Adrenal gland (tissue), 12 donors: ENCODE data around the gene REPS2. TPM values are rescaled to one million over a fixed set of nuclear protein-coding genes. Genes with fewer than 3 reads are reported as not detected.
A peak's percentile ranks its signal among the peaks of the same experiment; 100 is the strongest.

Experiments
- DNase-seq, 7 donors: peaks; one replicate each; pipeline ENCODE4 v3.0.0-alpha.2; 2019 to 2020
- H3K27ac ChIP-seq, 5 donors: fragments of 200-600 bp; sonication (generic) in 4 of 5; 1 replicate in 3 of 5; 2 replicates in 2 of 5; pipeline versions ENCODE4 v1.5.1 to v1.8.0; 2016 to 2020; ENCODE audit warnings: mild to moderate bottlenecking in 1 of 5
- H3K27me3 ChIP-seq: fragments of 200-600 bp; 2 replicates; pipeline ENCODE4 v1.8.0; 2021
- H3K36me3 ChIP-seq, 2 donors: fragments of 200-600 bp; replicated peaks in 1 of 2; 1 replicate in 1 of 2; 2 replicates in 1 of 2; pipeline versions ENCODE4 v1.5.1 to v1.8.0; 2018 to 2022
- H3K4me1 ChIP-seq, 2 donors: fragments of 200-600 bp; replicated peaks in 1 of 2; 1 replicate in 1 of 2; 2 replicates in 1 of 2; pipeline versions ENCODE4 v1.5.1 to v1.8.0; 2018 to 2021
- H3K4me3 ChIP-seq, 4 donors: fragments of 200-600 bp; sonication (generic) in 3 of 4; one replicate each; pipeline ENCODE4 v1.5.1; 2016 to 2018
- H3K9me3 ChIP-seq, 3 donors: fragments of 200-600 bp; sonication (generic) in 1 of 3; replicated peaks in 1 of 3; 1 replicate in 2 of 3; 2 replicates in 1 of 3; pipeline versions ENCODE4 v1.5.1 to v1.8.0; 2016 to 2021
- POLR2A ChIP-seq, 2 donors: fragments of 450-650 bp; IDR thresholded peaks; one replicate each; pipeline ENCODE4 v1.6.1; 2017; ENCODE audit warnings: antibody characterized with exemption in 2 of 2, mild to moderate bottlenecking in 2 of 2, moderate library complexity in 1 of 2
- WGBS, 4 donors: extraction: QIAGEN DNeasy Blood & Tissue Kit in 2 of 4; methylation state at CpG; one replicate each; pipeline versions ENCODE4 v1.1.5 to v1.1.7; 2013 to 2017; 5-methylcytosine and 5-hydroxymethylcytosine counted together
- intact Hi-C, 2 donors: fragments of 100-400 bp; cut with DNase I; formaldehyde crosslinking; loops; one replicate each; pipeline versions ENCODE4 v1.14.1 to v1.15.0; 2022 to 2023
- polyA plus RNA-seq, 3 donors: library from polyadenylated mRNA; stranded (reverse); fragments of 200-250 nt in 2 of 3; fragments of 350-450 nt in 1 of 3; fragmentation: Illumina TruSeq in 1 of 3; extraction: RNeasy Lipid Tissue Mini Kit (QIAGEN cat#74804) in 1 of 3; gene quantifications; one replicate each; pipeline ENCODE4 v1.2.3, GENCODE V29; 2013 to 2014
- total RNA-seq, 9 donors: library from RNA; depleted of rRNA in 4 of 9; stranded (reverse); fragments of >200 nt in 4 of 9; fragments of 120-200 nt in 1 of 9; fragmentation: NEBNext Ultra II Directional in 1 of 9; extraction: Animal tissue kit (Norgen Biotek cat#: 25700) in 1 of 9; gene quantifications; one replicate each; pipeline versions ENCODE4 v1.1.0 to v1.2.4, GENCODE V29; 2013 to 2023
- TF ChIP-seq, protein P1 (sequence below), 6 experiments: fragments of 450-650 bp in 4 of 6; fragments of 200-600 bp in 2 of 6; sonication (generic) in 1 of 6; IDR thresholded peaks; 1 replicate in 5 of 6; 2 replicates in 1 of 6; pipeline versions ENCODE4 v1.5.1 to v1.8.0; 2016 to 2021; ENCODE audit warnings: antibody characterized with exemption in 6 of 6, mild to moderate bottlenecking in 2 of 6, moderate library complexity in 1 of 6
- donor health status: healthy with polysubstance abuse.
- donor health status: Bipolar disorder and iron deficiency.
- donor health status: DM: yes; HTN: yes; CAD: no.
- donor health status: DM: no; HTN: no; CAD: no.
- donor health status: DM: no; HTN: no; CAD: no.
- donor health status: DM: yes; HTN: yes; CAD: no.

Gene REPS2
- total and polyA plus RNA-seq, 12 donors = 13.9 to 87.0 (median 41.3) TPM

DNA sequence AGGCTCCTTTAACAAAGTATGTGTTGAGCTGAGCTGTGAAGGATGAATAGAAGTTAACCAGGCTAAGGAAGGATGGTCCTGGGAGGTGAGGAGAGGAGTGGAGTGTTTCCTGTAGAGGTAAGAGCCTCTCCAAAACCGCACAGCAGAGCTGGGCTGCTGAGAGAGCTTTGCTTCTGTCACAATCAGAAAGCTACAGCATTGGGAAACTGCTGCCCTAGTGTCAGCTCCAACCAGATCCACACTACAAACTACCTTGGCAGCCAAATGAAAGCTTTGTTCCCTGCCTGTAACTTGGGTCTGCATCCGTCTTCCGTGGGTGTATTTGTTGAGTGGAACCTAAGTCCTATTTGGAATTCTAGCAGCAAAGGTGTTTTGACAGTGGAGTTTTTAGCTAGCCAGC lies 91.8 kb downstream of the REPS2 start:
- TF ChIP-seq POLR2A (IDR thresholded peaks at IDR 0.05) = no peak
- TF ChIP-seq, protein P1, sequence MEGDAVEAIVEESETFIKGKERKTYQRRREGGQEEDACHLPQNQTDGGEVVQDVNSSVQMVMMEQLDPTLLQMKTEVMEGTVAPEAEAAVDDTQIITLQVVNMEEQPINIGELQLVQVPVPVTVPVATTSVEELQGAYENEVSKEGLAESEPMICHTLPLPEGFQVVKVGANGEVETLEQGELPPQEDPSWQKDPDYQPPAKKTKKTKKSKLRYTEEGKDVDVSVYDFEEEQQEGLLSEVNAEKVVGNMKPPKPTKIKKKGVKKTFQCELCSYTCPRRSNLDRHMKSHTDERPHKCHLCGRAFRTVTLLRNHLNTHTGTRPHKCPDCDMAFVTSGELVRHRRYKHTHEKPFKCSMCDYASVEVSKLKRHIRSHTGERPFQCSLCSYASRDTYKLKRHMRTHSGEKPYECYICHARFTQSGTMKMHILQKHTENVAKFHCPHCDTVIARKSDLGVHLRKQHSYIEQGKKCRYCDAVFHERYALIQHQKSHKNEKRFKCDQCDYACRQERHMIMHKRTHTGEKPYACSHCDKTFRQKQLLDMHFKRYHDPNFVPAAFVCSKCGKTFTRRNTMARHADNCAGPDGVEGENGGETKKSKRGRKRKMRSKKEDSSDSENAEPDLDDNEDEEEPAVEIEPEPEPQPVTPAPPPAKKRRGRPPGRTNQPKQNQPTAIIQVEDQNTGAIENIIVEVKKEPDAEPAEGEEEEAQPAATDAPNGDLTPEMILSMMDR (IDR thresholded peaks at IDR 0.05) = no peak
- no peaks in the 10 kb centered on the region for H3K36me3 ChIP-seq
- H3K4me1 ChIP-seq = peaks cover 0 to 22% of the 10 kb centered on the region in 2 donors
- peak overlapping the region; percentile 44 to 84 (median 64) for H3K27ac ChIP-seq
- WGBS, 4 donors = 49 to 84% (median 59%) methylated on average over 1 to 3 of the region's 3 CpGs
- intact Hi-C loops = no loop called here
- no peak overlapping the region for H3K4me3 ChIP-seq
- peak in 2 of 7 donors; percentile 20 to 45 for DNase-seq
- peaks cover 4% of the 10 kb centered on the region for H3K27me3 ChIP-seq
- H3K9me3 ChIP-seq = no peaks in the 10 kb centered on the region

DNA sequence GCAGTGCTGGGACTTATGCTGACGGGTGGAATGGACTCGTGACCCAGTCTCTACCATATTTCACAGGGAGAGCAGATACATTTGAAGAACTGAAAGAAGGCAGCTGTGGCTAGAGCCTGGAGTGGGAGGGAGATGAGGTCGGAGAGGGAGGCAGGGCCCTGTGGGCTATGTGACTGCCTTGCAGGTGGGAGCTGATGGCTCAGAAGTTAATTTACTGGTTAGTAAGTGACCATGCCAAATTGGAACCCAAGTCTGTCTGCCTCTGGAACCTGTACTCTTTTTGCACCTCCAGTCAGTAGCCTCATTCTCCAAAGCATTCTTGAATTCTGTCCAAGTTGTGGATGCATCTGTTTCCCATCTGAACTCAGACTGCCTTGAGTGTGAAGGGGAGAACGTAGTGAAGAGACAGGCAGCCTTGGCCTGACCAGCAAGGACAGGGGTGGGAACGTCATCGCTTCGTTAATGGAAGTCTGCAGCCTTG lies 92.3 kb downstream of the REPS2 start:
- intact Hi-C loops = no loop called here
- Histone ChIP-seq H3K36me3 (no peaks in the 10 kb centered on the region), H3K27ac (peak overlapping the region; percentile 44 to 84 (median 64)), H3K4me3 (no peak overlapping the region), H3K9me3 (no peaks in the 10 kb centered on the region), H3K4me1 (peaks cover 0 to 22% of the 10 kb centered on the region in 2 donors), H3K27me3 (peaks cover 4% of the 10 kb centered on the region)
- WGBS, 4 donors = 19 to 40% (median 29%) methylated on average over 4 to 7 of the region's 7 CpGs
- DNase-seq = peak; percentile 65 to 85 (median 81)
- TF ChIP-seq POLR2A (IDR thresholded peaks at IDR 0.05) = no peak
- TF ChIP-seq, protein P1 (IDR thresholded peaks at IDR 0.05) = no peak

DNA sequence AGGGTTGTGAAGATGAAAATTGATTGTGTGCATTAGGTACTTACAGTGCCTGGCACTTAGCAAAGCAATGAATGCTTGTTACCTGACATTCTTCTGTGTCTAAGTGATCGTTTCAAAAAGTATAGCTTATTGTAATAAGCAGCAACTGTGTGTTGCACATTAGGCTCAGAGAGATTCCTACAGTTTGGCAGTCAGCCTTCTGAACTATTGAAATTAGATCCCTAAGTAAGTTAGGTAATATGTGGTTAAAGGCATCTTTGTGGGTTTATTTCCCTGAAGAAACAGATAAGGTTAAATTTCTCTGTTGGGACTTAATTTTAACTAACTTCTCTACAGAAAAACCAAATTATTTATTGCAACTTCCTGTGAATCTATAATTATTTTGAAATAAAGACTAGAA lies 93.4 kb downstream of the REPS2 start:
- intact Hi-C loops = loop anchor here (5.0 to 10.0 kb wide), 2 partner anchors 153 to 155 kb away; no protein-coding TSS in a partner anchor
- TF ChIP-seq POLR2A (IDR thresholded peaks at IDR 0.05) = no peak
- TF ChIP-seq, protein P1 (IDR thresholded peaks at IDR 0.05) = no peak
- Histone ChIP-seq H3K36me3 (no peaks in the 10 kb centered on the region), H3K27me3 (peaks cover 4% of the 10 kb centered on the region), H3K4me3 (no peak overlapping the region), H3K4me1 (peaks cover 0 to 22% of the 10 kb centered on the region in 2 donors), H3K27ac (peak overlapping the region in 2 of 5 donors; percentile 64 to 84), H3K9me3 (no peaks in the 10 kb centered on the region)
- 62 to 100% (median 81%) methylated on average over 1 of the region's 1 CpG for WGBS, 4 donors
- DNase-seq = no peak

DNA sequence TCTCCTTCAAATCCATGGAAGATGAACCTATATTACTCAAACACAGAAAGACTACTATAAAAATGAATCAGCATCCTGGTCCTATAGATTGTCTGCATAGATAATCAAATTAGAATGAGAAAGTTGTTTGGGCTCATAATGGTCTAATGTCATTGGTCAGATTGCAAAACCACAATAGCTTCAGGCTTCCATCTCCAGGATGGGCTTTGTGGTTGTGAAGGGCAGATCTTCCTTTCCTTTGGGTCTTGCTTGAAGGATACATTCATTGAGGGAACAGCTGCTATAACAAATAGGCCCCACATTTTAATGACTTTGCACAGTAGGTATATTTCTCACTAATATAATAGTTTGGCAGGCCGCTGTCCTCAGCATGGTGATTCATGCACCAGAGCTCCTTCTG lies 94.3 kb downstream of the REPS2 start:
- 58 to 100% (median 85%) methylated on average over 1 of the region's 1 CpG for WGBS, 4 donors
- Histone ChIP-seq H3K9me3 (no peaks in the 10 kb centered on the region), H3K27ac (no peak overlapping the region), H3K4me1 (peaks cover 0 to 22% of the 10 kb centered on the region in 2 donors), H3K27me3 (peaks cover 4% of the 10 kb centered on the region), H3K4me3 (no peak overlapping the region), H3K36me3 (no peaks in the 10 kb centered on the region)
- no peak for TF ChIP-seq POLR2A (IDR thresholded peaks at IDR 0.05)
- DNase-seq = no peak
- intact Hi-C loops = loop anchor here (5.0 to 10.0 kb wide), 2 partner anchors 153 to 156 kb away; no protein-coding TSS in a partner anchor

DNA sequence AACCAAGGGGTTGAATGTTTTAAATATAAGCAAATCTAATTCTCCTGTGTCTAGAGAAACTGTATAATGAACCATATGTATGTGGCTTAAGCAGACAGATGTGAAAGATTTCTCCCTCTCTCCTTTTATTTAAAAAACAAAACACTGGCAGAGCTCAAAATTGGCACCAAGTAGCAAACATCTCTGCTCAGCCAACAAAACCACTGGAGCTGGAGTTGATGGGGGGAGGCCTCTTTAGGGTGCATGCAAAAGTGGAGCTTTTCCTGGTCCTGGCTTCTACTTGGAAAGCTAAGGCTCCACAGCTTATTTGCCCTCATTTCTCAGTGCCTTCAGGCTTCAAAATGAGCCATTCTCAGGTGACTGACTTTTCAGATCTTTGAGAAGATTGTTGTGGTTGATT lies 95.6 kb downstream of the REPS2 start:
- Histone ChIP-seq H3K4me1 (peaks cover 0 to 16% of the 10 kb centered on the region in 2 donors), H3K36me3 (no peaks in the 10 kb centered on the region), H3K27ac (no peak overlapping the region), H3K9me3 (no peaks in the 10 kb centered on the region), H3K27me3 (no peaks in the 10 kb centered on the region), H3K4me3 (no peak overlapping the region)
- DNase-seq = no peak
- intact Hi-C loops = loop anchor here (5.0 to 10.0 kb wide), 2 partner anchors 155 to 157 kb away; no protein-coding TSS in a partner anchor
- TF ChIP-seq, protein P1 (IDR thresholded peaks at IDR 0.05) = no peak
- no peak for TF ChIP-seq POLR2A (IDR thresholded peaks at IDR 0.05)
